AG10803 (cell line): ENCODE results near the gene TENT4A.

Source experiments
- DNase-seq: peaks from one replicate; pipeline ENCODE4 v3.0.0; 2010; ENCODE audit warnings: low read depth
- H3K4me3 ChIP-seq: 2 replicates; pipeline ENCODE4 v1.5.1; 2011; ENCODE audit warnings: mild to moderate bottlenecking, low read length, control low read depth
- CTCF ChIP-seq: conservative IDR thresholded peaks from 2 replicates; pipeline ENCODE4 v1.5.1; 2011; ENCODE audit warnings: mild to moderate bottlenecking, low read length, control low read depth, inconsistent platforms

Gene TENT4A

GRCh38 chr5:6727231-6727630, 14.0 kb downstream of the TENT4A start:
- no peak for DNase-seq
- no peak overlapping the region for H3K4me3 ChIP-seq
- TF ChIP-seq CTCF = no peak

DNA sequence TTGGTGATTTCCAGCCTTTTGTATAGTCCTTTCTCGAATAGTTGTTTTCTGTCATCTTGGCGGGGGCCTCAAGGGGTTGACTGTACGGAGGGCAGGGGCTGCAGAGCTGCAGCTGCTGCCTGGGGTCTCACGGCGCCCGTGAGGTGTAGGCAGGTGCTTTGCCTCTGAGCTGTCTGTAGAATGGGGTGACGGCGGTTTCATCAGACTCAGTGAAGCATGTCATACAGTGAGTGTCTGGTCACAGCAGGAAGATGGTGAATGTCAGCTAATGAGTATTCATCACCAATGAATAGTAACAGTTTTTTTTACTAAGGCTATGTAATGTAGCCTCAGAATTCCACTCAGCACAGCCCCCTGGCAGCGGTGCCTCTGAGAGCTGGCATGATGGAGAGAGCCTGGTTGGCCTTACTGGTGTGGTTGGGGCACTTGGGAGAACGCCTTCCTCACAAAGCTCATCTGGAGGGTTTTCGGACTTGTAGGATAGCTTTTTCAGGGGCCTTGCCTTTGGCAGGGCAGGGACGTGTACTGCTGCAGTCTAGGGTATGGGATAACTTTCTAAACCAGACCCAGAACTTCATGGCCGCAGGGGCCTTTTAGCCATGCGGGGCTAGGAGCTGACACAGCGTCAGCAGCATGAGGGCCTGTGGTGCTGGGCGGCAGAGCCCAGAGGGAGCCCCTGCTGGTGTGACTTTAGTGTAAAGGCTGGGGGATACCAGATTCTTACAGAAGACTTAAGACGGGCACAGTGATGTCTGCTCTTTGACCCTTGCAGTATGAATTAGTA, 15.0 kb downstream of the TENT4A start:
- TF ChIP-seq CTCF = no peak
- H3K4me3 ChIP-seq = no peak overlapping the region
- DNase-seq = no peak

GRCh38 chr5:6728795-6729183, 15.6 kb downstream of the TENT4A start:
- H3K4me3 ChIP-seq = no peak overlapping the region
- TF ChIP-seq CTCF = no peak
- DNase-seq = no peak

GRCh38 chr5:6729386-6730310, 16.4 kb downstream of the TENT4A start:
- no peak for TF ChIP-seq CTCF
- DNase-seq = no peak
- H3K4me3 ChIP-seq = no peak overlapping the region

DNA sequence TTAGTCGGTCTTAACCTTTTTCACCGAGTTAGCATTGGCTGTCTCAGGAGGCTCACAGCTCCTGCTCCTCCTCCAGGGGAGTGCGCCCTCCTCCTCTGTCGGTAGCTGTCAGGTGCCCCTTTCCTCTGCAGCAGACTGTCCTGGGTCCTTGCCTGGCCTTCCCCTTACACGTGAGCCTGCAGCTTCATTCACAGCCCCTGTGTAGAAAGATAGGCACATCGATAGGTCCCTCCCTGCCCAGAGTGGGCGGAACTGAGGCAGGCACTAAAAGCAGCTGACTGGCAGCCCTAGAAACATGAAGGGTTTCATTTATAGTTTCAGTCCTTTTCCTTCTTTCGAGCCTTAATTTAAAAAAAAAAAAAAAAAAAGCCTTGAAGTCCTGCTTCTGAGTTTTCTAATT, 17.2 kb downstream of the TENT4A start:
- DNase-seq = no peak
- no peak for TF ChIP-seq CTCF
- no peak overlapping the region for H3K4me3 ChIP-seq

DNA sequence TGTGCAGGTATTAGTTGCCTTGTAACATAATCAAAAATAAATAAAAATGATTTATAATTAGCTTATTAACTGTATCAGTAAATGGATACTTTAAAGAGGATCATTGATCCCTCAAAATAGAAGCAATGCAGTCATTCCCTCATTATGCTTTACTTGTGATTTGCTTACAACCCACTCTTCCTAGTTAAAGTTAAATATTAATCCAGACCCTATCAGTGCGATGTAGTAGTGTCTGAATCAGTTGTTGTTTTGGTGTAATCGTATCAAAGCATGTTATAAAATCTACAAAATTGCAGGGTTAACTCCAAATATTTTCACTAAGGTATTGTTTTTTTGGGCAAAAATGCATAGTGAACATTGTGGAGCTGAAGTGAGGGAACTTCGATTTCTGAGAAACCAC, 17.6 kb downstream of the TENT4A start:
- no peak for TF ChIP-seq CTCF
- H3K4me3 ChIP-seq = no peak overlapping the region

More for the DNA sequence above, 17.6 kb downstream of the TENT4A start:
- no peak for DNase-seq
